GM19023 (cell line): ENCODE data around the gene SIPA1L2.

Experiments used
- ATAC-seq: cut with Tn5 transposase; IDR thresholded peaks from one replicate; pipeline ENCODE4 v1.9.1; 2021; ENCODE audit warnings: mild to moderate bottlenecking, moderate library complexity; ENCODE audit not compliant: unreplicated experiment

SIPA1L2 gene

DNA sequence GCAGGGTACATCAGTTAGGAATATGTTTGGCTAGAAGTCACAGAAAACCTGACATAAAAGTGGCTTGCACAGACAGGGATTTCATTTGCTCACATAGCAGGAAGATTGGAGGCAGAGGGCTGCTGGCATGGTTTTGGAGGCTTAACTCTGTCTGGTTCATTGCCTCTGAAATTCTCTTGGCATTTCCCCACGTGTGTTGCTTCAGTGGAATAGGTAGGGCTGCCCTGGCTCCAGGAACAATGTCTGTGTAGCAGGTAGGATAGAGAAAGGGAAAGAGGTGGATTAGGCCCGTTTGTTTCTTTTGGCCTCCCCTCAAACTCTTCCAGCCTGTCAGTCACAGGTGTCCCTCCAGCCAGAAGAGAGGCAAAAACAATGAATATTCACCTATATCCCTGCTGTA lies 20.5 kb upstream of the SIPA1L2 start:
- no peak for ATAC-seq

DNA sequence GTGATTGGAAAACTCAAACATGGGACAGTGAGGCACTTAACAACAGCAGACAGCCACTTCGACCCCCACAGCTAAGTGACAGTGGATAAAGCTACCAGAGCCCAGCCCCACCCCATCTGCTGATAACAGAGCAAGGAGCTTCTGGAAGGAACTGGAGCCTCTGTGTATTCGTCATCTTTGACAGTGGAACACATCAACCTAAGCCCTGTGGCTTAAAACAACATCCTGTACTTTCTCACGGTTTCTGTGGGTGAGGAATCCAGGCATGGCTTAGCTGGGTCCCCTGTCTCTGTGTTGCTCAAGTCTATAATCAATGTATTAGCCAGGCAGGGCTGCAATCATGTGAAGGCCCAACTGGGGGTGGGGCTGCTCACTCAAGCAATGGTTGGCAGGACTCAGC lies 18.4 kb upstream of the SIPA1L2 start:
- ATAC-seq, result no peak

DNA sequence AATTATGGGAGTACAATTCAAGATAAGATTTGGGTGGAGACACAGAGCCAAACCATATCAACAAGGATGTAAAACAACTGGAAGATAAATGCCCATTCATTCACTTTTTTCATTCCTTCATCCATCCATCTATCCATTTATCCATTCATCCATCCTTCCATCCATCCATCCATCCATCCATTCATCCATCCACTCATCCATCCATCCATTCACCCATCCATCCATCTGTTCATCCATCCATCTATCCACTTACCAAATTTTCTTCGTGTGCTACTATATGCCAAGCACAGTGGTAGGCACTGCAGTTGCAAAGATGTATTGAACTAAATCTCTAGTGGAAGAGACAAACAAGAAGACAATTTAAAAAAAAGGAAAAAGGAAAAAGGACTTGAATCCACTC lies 14.3 kb upstream of the SIPA1L2 start:
- ATAC-seq, result no peak

DNA sequence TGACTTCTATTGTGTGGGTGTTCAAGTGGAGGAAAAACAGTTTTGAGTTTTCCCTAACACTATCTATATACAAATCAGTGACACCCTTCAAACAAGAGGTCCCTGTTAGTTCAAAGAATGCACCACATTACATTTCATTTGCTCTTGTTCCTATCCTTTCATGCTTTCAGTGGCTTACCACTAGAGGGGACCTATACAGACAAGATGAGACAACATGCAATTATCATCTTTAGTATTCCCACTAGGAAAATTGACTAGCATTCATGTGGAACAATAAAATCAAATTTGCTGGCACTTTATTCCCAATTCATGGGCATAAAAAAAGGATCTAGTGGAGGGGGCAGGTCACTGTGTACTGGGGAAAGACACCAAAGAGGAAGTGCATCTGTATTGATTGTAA lies 13.3 kb upstream of the SIPA1L2 start:
- no peak for ATAC-seq

DNA sequence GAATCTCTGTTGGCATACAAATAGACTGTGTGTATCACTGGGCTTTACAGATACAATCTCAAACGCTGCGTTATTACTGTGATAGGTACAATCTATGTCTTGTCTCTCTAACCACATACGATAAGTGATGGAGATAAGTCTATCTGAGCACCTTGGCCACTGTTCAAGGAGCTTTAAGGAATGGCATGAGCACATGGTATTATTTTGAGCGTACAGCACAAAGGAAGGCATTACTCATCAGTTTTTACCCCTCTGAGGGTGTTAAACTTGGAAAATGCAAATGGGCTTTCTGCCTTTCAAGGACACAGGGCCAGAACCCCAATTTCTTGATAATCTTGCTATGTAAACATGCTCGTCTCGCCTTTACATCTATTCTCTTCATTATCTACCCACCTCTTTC lies 11.6 kb upstream of the SIPA1L2 start:
- ATAC-seq, result no peak

DNA sequence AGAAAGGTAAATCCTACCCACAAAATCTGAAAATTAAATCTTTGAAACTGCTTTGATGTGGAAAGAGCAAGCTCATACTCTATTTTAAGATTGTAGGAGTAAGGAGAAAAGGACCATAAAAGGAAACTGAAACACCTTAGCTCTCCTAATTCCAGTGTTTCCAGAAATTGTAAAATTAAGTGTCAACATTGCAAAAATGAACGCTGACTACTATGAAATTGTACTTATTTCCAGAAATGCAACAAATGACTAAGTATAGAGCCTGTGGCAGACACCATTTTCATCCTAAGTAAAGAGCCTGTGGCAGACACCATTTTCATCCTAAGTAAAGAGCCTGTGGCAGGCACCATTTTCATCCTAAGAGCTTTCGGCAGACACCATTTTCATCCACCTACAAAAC lies 6.9 kb upstream of the SIPA1L2 start:
- ATAC-seq, result no peak

DNA sequence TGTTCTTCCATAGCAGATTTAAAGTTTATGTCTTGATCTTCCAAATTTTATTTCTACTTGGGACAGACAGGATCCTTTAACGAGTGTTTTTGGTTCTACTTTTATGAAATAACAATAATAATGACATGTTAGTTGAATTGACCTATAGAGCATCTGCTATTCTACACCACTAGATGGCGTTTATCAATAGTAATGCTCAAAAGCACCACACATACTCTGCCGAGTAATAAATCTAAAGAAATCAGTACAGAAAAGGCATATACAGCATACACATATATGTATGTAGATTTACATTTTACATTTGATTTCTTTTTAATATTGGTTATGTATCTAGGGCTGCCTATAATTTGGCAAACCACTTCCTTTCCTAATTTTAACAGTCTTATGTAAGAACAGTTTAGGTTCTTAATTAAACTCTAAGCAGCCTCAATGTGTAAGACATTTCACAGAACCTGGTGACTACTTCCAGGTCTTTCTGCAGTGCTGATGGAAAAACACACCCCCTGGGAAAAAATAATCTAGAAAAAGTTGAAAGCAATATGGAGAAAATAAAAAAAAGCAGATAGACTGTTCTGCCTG lies 5.9 kb upstream of the SIPA1L2 start:
- ATAC-seq, result no peak

DNA sequence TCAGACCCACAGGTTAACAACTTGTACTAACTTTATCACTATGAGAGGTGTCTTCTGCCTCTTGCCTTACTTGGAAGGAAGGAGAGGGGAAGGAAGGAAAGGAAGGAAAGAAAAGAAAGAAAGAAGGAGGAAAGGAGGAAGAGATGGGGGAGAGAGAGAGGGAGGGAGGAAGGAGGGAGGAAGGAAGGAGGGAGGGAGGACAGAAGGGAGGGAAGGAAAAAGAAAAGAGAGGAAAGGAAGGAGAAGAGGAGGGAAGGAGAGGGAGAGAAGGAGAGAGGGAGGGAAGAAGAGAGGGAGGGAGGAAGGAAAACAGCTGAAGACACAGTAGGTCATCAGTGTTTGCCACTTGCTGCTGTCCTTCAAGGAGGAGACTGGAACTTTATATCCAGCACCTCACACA lies 5.3 kb upstream of the SIPA1L2 start:
- no peak for ATAC-seq

DNA sequence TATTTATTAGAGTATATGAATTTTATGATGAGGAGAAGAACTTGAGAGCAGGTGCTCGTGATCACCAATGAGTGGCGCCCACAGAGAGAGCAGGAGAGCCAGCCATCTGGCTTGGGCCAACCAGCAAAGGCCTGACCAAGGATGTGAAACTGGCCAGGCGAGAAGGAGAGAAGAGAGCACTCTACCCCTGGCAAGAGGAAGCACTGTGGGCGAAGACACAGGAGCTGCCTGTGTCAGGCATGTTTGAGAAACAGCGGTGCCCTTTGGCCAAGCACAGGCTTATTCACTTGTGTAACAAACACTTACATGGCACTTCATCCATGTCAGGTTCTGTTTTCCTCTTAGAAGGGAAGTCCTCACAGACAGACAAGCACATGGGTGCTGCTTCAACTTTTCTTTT lies 4.2 kb upstream of the SIPA1L2 start:
- ATAC-seq, result no peak

DNA sequence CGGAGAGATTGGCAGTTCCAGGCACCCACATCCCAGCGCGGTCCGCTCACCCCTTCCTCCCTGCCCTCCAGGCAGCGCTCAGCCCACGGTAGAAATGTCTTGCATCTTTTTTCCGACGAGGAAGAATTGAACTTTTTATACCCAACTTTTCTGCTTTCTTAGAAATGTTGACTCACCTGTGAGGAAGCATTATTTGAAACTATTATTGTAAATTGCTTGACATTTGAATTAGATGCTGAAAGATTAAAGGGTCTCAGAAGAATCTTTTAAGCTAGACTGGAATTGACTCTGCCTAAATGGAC lies 912 bp upstream of the SIPA1L2 start:
- ATAC-seq, result no peak

DNA sequence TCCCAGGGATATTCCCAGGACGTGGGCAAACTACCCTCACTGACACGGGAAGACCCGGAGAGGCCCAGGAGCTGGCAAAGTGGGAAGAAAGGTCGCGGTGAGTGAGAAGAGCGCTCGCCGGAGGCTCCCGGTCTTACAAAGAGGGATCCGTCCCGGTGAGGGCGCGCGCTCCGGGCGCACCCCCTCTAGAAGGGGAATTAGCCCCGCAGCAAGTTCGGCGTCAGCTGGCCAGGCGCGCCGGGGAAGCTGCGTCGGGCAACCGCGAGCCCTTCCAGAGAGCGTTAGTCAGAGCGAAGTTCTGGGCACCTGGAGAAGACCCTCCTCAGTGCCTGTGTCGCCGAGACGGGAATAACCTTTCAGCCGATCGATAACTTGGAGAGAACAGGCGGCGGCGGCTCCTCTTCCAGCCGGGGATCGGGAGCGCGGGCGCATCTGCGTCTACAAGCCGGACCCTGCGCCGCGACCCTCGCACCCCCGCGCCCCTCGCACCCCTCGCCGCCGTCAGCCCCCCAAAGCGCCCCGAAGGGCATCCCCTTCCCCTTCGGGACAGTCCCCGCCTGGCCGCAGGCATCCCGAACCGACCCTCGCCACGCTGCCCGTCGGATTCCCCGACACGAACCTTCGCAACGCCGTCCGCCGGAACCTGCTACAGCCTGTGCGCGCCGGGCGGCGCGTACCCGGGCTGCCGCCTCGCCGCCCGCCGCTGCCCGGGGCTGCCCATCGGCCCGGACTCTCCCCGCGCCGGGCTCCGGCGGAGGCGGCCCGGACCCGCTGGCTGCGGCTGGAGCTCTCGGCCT lies 485 bp downstream of the SIPA1L2 start:
- peak; percentile 50 for ATAC-seq

DNA sequence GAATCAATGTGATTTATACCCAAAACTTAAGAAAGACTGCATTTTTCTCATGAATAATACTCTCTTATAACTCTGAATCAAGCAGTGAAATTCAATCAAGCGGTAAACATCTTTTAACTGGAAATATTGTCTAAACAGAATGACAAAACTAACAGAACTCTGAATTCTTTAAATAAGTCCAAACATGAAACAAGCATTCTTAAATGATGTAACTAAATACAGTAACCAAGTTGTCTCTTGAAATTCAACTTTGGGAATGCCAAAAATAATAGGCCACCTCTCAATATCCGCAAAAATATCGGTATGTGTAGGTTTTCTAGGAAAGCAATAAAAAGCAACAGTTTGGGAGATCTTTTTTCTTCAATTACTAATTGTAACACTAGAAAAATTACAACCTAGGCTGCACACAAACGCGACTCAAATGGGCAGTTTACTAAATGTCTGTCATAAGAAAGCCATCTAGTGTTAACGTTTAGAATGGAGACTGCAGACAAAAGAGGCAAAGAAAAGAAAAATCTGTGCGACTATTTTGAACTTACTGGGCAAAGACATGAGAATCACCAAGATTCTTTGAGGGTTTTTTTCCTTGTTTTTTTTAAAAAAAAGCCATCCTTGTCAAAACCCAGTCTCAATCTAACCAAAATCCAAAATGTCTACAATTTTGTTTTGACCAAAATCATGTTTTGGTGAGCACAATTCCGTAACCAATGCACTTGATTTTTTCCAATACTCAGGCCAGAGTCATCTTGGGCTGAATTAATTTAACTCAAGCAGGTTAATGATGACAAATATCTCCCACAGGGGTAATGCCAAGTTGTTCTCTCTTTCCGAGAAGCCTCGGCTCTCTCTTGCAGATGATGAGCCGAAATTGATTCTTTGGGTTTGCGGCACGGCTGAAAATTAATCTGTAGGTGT lies 1.3 kb downstream of the SIPA1L2 start:
- no peak for ATAC-seq

DNA sequence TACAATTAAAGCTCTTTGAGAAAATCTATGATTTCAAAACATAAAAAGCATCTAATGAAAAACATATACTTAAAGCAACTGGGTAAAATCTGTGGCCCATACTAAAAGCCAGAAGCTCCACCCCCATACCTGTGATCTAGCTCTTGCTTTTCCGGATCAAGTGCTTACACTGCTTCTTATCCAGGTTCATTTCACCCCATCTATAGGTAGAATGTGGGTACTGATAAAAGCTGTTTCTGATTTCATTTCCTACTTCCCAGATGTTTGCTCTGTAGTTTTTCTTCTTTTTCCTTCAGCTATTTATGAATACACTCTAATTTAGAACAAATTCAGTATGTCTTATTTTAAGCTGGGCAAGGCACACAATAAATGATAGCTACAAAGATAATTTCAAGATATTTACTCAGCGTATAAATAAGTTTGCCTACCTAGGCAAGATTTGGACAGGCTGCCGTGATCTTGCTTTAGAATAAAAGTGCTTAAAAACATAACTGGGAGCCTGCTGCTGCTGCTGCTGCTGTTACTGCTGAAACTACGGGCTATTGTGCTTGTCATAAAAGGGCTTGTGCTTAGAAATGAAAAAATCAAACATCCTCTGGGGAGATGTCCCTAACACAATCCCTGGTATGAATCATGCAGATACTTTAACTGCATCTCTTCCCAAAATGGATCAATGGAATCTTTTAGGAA lies 2.1 kb downstream of the SIPA1L2 start:
- no peak for ATAC-seq

DNA sequence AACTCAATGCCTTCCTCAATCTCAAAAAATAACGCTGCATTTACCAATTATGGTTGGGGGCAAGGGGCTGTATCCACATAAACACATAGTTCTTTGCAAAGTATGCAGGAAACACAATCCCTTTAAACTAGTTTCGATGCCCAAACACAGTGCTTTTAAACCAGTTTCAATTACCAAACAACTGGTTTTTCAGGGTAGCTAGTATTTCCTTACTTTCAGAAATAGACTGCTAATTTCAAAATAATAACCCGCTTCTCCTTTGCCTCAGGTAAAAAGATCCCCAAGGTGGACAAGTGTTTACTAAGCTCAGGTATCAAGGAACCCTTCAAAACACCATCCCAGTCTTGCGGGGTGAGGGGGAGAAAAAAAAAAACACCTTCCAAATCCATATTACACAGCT lies 2.8 kb downstream of the SIPA1L2 start:
- ATAC-seq, result no peak

DNA sequence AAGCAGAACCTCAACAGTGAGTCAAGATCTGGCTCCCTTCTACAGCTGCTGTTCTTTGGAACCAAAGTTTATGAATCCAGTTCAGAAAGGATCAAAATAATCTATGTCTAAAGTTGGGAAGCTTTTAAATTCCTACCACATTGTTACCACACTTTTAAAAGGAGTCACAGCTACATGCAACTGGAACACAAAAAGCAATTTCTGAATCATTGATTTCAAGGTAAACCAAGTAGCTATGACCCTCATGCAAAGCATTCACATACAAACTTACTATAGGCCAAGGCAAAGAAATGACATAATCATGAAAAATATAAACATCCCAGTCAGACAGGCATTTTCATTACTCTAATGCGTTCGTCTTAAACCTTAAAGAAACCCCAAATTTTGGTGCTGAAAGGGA lies 3.5 kb downstream of the SIPA1L2 start:
- no peak for ATAC-seq

DNA sequence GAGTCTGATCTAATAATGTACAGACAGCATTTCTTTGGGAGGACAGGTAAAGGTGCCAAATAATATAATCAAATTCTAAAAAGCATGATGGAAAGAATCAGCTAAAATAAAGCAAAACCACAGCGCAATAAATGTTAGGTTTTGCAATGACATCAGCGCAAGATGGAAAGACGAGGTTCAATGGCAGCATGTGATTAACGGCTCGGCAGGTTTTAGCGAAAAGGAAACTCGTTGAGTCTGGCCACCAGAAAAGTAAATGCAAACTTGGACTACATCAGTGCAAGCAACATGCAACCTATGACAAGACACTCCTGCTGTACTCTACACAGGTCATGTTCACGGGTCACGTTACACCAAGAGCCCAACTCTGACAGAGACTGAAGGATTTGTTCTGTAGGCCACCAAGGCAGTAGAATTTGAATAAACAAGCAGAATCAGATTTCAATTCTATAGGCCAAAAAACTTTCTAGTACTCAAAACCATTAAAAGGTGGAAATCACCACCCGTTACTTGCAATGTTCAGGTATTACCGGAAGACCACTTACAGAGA lies 4.5 kb downstream of the SIPA1L2 start:
- ATAC-seq, result no peak

DNA sequence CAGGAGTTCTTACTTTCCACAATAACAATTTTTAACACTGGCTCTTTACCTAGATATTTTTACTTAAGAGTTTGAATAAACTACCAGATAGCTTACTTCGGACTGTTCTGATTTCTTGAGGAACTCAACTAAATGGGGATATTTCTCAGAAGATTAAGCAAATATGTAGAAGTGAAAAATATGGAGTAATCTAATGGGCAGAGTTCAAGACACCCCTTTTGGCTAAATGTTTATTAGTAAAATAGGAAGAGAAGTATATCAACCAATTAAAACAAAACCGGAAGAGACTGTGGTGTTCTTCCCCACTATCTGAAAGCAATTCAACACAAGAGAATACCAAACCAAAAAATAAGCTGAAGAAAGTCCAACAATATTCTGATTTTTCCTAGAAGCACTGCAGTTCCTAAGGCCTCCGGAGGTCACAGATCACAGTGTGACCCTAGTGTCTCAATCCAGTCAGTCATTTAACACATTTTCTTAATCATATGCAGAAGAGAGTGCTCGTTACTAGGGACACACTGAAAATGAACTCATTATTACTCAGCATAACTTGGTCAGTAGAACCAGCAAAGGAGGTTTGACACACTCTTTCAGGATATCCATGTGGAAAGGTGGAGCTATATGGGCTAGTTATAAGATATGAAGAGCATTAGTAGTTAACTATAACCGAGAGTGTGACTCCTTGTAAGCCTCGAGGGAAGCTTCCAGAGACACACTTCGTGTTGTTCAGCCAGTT lies 5.2 kb downstream of the SIPA1L2 start:
- ATAC-seq, result no peak

DNA sequence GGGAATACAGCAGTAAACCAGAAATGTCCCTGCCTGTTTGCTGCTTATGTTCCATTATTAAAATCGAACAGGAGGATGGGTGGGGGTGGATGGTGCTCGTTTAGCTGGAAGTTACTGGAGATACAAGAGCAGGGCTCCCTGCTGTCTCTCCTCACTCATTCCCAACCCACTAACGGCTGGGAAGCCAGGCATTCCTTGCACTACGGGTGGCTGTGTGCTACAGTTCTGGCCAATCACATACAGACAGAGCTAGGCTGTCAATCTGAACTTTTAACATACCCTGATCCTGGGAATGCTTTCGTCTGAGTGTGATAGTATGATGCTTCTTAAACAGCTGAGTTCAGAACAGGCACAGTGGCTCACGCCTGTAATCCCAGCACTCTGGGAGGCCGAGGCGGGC lies 7.0 kb downstream of the SIPA1L2 start:
- no peak for ATAC-seq

DNA sequence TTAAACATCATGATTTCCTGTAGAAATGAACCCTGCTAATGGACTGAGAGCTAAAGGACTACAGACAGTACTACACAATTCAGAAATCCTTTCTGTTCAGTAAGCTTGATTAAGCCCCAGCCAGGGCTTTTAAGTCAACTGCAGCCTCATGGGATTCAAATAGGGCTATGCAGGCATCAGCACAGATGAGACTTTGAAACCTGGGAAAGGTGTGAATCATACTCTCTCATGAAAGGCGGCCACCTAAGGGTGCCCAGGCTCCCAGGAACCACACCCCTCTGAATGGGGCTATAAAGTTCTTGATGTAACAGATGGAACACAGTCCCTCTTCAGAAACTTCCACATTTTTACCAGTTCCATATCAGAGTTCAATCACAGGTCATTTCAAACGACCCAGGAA lies 7.6 kb downstream of the SIPA1L2 start:
- ATAC-seq, result no peak

DNA sequence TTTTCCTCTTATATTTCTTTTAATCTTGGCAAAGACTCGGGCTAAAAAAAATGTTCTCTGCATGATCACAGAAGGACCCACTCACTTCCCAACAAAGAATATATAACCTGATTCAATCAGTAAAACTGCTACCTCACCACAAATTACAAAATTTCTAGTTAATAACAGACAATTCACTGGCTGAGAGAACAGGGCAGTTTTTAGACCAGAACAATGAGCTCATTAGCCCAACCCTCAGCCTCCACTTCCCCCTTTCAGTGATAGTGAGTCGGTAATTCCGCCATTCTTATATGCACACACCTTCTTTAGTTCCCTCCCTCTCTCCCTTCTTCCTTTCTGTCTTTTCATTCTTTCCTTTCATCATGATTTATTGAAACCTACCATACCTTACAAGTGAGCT lies 8.9 kb downstream of the SIPA1L2 start:
- ATAC-seq, result no peak
